ENCODE results near the gene GCN1. TPM values are rescaled to one million over a fixed set of nuclear protein-coding genes. Genes with fewer than 3 reads are reported as not detected.
A peak's percentile ranks its signal among the peaks of the same experiment; 100 is the strongest.
"Not testable (repeated sequence)": the region's sequence is repeated elsewhere in the genome, so short reads cannot be mapped to it uniquely, and the experiment has no call there.

The GCN1 gene
- total RNA-seq, 4 donors from 2014 or later = 39.5 to 117 (median 63.7) TPM

- intact Hi-C loops (cut with DNase I) = no loop called here
- Histone ChIP-seq H3K4me3 (no peak overlapping the region), H3K36me3 (peaks cover 14 to 48% (median 22%) of the 10 kb centered on the region in 3 donors), H3K4me1 (peaks cover 47 to 85% (median 65%) of the 10 kb centered on the region in 3 donors), H3K27me3 (no peaks in the 10 kb centered on the region), H3K9me3 (no peaks in the 10 kb centered on the region), H3K27ac (peak overlapping the region in 2 of 4 donors; percentile 84 to 89)
- DNase-seq = no peak
- 30 to 70% methylated on average over 1 of the region's 1 CpG for WGBS, 2 donors
- TF ChIP-seq CTCF (IDR thresholded peaks at IDR 0.05) (no peak), POLR2A (IDR thresholded peaks at IDR 0.05) (no peak)
Measured at GRCh38 chr12:120196363-120196762, 1.8 kb upstream of the GCN1 start.

- TF ChIP-seq CTCF (IDR thresholded peaks at IDR 0.05) (no peak), POLR2A (IDR thresholded peaks at IDR 0.05) (no peak)
- Histone ChIP-seq H3K4me3 (peak overlapping the region; percentile 71 to 96 (median 80)), H3K4me1 (peaks cover 44 to 73% (median 55%) of the 10 kb centered on the region in 3 donors), H3K36me3 (peaks cover 12 to 66% (median 28%) of the 10 kb centered on the region in 3 donors), H3K9me3 (no peaks in the 10 kb centered on the region), H3K27ac (peak overlapping the region; percentile 84 to 91 (median 88)), H3K27me3 (no peaks in the 10 kb centered on the region)
- 0% methylated on average over 4 to 14 of the region's 18 CpGs for WGBS, 2 donors
- no peak for DNase-seq
- intact Hi-C loops (cut with DNase I) = no loop called here
Measured at GRCh38 chr12:120194226-120194533, 335 bp downstream of the GCN1 start.

- H3K9me3 ChIP-seq; DNase-seq; H3K27me3 ChIP-seq; intact Hi-C loops (cut with DNase I): not testable (repeated sequence)
- Histone ChIP-seq H3K4me1 (peaks cover 39 to 64% (median 46%) of the 10 kb centered on the region in 3 donors), H3K27ac (peak overlapping the region in 3 of 4 donors; percentile 84 to 89 (median 88)), H3K36me3 (peaks cover 9 to 66% (median 27%) of the 10 kb centered on the region in 3 donors), H3K4me3 (peak overlapping the region in 3 of 4 donors; percentile 71 to 96 (median 81))
- 68 to 70% methylated on average over 8 of the region's 8 CpGs for WGBS, 2 donors
Measured at GRCh38 chr12:120193286-120193685, 1.2 kb downstream of the GCN1 start.

GRCh38 chr12:120190985-120191480 lies 3.5 kb downstream of the GCN1 start:
- Histone ChIP-seq H3K36me3 (peaks cover 0 to 66% (median 26%) of the 10 kb centered on the region in 3 donors), H3K4me1 (peaks cover 27 to 41% (median 28%) of the 10 kb centered on the region in 3 donors), H3K27me3 (no peaks in the 10 kb centered on the region), H3K4me3 (no peak overlapping the region), H3K27ac (no peak overlapping the region), H3K9me3 (no peaks in the 10 kb centered on the region)
- 81 to 85% methylated on average over 7 of the region's 7 CpGs for WGBS, 2 donors
- no peak for TF ChIP-seq CTCF (IDR thresholded peaks at IDR 0.05)
- TF ChIP-seq POLR2A (IDR thresholded peaks at IDR 0.05) = no peak
- intact Hi-C loops (cut with DNase I) = no loop called here
- DNase-seq = no peak

- Histone ChIP-seq H3K27me3 (no peaks in the 10 kb centered on the region), H3K4me1 (peaks cover 21 to 35% (median 22%) of the 10 kb centered on the region in 3 donors), H3K27ac (no peak overlapping the region), H3K36me3 (peaks cover 0 to 68% (median 26%) of the 10 kb centered on the region in 3 donors), H3K9me3 (no peaks in the 10 kb centered on the region), H3K4me3 (no peak overlapping the region)
- no peak for DNase-seq
- intact Hi-C loops (cut with DNase I) = no loop called here
- 94 to 96% methylated on average over 5 of the region's 5 CpGs for WGBS, 2 donors
- TF ChIP-seq POLR2A (IDR thresholded peaks at IDR 0.05) = no peak
- no peak for TF ChIP-seq CTCF (IDR thresholded peaks at IDR 0.05)
Measured at GRCh38 chr12:120190386-120190785, 4.1 kb downstream of the GCN1 start.

- H3K27ac ChIP-seq = no peak overlapping the region
Measured at GRCh38 chr12:120186654-120187053, 7.9 kb downstream of the GCN1 start.

More at GRCh38 chr12:120186654-120187053, 7.9 kb downstream of the GCN1 start:
- DNase-seq = no peak
- peaks cover 0 to 2% (median 0%) of the 10 kb centered on the region in 3 donors for H3K4me1 ChIP-seq
- H3K9me3 ChIP-seq = no peaks in the 10 kb centered on the region
- no peak overlapping the region for H3K4me3 ChIP-seq
- H3K27me3 ChIP-seq = no peaks in the 10 kb centered on the region
- H3K36me3 ChIP-seq = peaks cover 16 to 95% (median 43%) of the 10 kb centered on the region in 3 donors
- intact Hi-C loops (cut with DNase I) = no loop called here
- TF ChIP-seq CTCF (IDR thresholded peaks at IDR 0.05) = no peak
- no peak for TF ChIP-seq POLR2A (IDR thresholded peaks at IDR 0.05)
- 86 to 93% methylated on average over 4 of the region's 4 CpGs for WGBS, 2 donors
